Esophagus (tissue), 2 donors: Measurements from ENCODE around the gene DYNLL2. TPM values are rescaled to one million over a fixed set of nuclear protein-coding genes. Genes with fewer than 3 reads are reported as not detected.
"Not testable (repeated sequence)": the region's sequence is repeated elsewhere in the genome, so short reads cannot be mapped to it uniquely, and the experiment has no call there.

ENCODE experiments used
- H3K27ac ChIP-seq, 2 donors: one replicate each; pipeline ENCODE4 v1.5.1; 2013; ENCODE audit warnings: low read depth in 2 of 2, mild to moderate bottlenecking in 2 of 2, inconsistent platforms in 1 of 2, low read length in 1 of 2, moderate library complexity in 1 of 2
- H3K27me3 ChIP-seq, 2 donors: one replicate each; pipeline ENCODE4 v1.6.1; 2013; ENCODE audit warnings: low read length in 2 of 2, control low read depth in 1 of 2, mild to moderate bottlenecking in 1 of 2; ENCODE audit not compliant: insufficient read depth in 2 of 2, control insufficient read depth in 1 of 2
- H3K36me3 ChIP-seq, 2 donors: one replicate each; pipeline ENCODE4 v1.6.1; 2013; ENCODE audit warnings: low read length in 1 of 2; ENCODE audit not compliant: control insufficient read depth in 2 of 2, insufficient read depth in 2 of 2
- H3K4me1 ChIP-seq, 2 donors: one replicate each; pipeline ENCODE4 v1.6.1; 2013; ENCODE audit warnings: low read length in 1 of 2; ENCODE audit not compliant: control insufficient read depth in 2 of 2, insufficient read depth in 2 of 2
- H3K4me3 ChIP-seq, 2 donors: one replicate each; pipeline ENCODE4 v1.5.1; 2013; ENCODE audit warnings: low read length in 2 of 2, mild to moderate bottlenecking in 2 of 2, low read depth in 1 of 2, moderate library complexity in 1 of 2
- H3K9me3 ChIP-seq, 2 donors: one replicate each; pipeline ENCODE4 v1.6.1; 2013; ENCODE audit warnings: mild to moderate bottlenecking in 2 of 2, low read depth in 1 of 2, low read length in 1 of 2, moderate library complexity in 1 of 2; ENCODE audit not compliant: control insufficient read depth in 2 of 2, insufficient read depth in 1 of 2
- WGBS, 2 donors: extraction: QIAGEN DNeasy Blood & Tissue Kit; methylation state at CpG; one replicate each; pipeline ENCODE4 v1.1.7; 2013; 5-methylcytosine and 5-hydroxymethylcytosine counted together
- polyA plus RNA-seq, 2 donors: library from polyadenylated mRNA; stranded (reverse); fragments of 200-250 nt; gene quantifications; one replicate each; pipeline ENCODE4 v1.2.3, GENCODE V29; 2013
- donor health status: healthy with polysubstance abuse.
- donor health status: Bipolar disorder and iron deficiency.

DYNLL2 gene
- polyA plus RNA-seq, 2 donors, result 14.8 to 15.3 TPM

DNA sequence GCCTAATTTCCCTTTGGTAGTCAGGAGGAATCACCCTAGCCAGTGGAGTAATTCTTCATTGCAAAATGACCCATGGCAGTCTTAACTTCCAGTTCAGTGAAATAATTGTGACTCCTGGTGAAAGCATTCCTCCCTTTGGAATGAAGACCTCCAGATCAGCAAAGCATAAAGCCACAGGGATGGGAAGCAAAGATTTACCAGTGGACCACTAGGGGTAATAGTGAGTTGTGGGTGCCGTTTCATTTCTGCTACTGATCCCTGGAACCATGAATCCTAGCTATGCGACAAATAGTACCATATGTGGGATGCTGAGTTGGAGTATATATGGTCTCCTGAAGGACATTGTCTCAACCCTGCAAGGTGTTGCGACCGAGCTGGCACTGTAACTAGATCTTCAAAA, 13.7 kb downstream of the DYNLL2 start:
- Histone ChIP-seq H3K36me3 (peaks cover 5 to 9% of the 10 kb centered on the region in 2 donors), H3K4me1 (peaks cover 0 to 2% of the 10 kb centered on the region in 2 donors), H3K4me3 (no peak overlapping the region), H3K27ac (no peak overlapping the region), H3K9me3 (no peaks in the 10 kb centered on the region), H3K27me3 (no peaks in the 10 kb centered on the region)
- 72 to 88% methylated on average over 4 of the region's 4 CpGs for WGBS, 2 donors

DNA sequence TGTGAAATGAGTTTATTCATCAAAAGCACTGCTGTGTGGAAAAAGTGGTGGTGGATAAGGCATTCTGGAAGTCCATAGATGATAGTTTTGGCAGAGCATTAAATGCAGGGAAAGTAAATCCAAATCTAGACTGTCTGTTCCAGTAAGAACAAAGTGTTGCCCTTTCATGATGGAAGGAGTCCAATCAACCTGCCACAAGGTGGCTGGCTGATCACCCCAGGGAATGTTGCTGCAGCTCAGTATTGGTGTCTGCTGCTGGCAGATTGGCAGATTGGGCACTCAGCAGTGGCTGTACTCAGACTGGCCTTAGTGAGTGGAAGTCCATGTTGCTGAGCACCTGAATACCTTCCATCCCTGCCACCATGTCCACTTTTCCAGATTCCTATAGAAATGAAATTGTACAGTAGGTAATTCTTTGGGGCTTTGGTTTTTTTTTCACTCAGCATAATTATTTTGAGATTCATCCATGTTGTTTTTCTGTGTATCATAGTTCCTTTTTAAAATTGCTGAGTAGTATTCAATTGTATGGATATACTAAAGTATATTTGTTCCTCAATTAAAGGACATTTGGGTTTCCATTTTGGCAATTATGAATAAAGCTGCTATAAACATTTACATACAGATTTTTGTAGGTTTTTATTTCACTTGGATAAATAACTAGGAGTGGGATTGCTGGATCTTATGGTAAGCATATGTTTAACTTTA, 14.3 kb downstream of the DYNLL2 start:
- Histone ChIP-seq H3K4me1 (peaks cover 0 to under 1% of the 10 kb centered on the region in 2 donors), H3K27ac (no peak overlapping the region), H3K27me3 (no peaks in the 10 kb centered on the region), H3K4me3 (no peak overlapping the region), H3K9me3 (no peaks in the 10 kb centered on the region), H3K36me3 (peaks cover 0 to 3% of the 10 kb centered on the region in 2 donors)

GRCh38 chr17:58100506-58100905, 17.3 kb downstream of the DYNLL2 start:
- Histone ChIP-seq H3K27me3 (no peaks in the 10 kb centered on the region), H3K4me1 (no peaks in the 10 kb centered on the region), H3K27ac (no peak overlapping the region), H3K9me3 (no peaks in the 10 kb centered on the region), H3K4me3 (no peak overlapping the region), H3K36me3 (no peaks in the 10 kb centered on the region)

DNA sequence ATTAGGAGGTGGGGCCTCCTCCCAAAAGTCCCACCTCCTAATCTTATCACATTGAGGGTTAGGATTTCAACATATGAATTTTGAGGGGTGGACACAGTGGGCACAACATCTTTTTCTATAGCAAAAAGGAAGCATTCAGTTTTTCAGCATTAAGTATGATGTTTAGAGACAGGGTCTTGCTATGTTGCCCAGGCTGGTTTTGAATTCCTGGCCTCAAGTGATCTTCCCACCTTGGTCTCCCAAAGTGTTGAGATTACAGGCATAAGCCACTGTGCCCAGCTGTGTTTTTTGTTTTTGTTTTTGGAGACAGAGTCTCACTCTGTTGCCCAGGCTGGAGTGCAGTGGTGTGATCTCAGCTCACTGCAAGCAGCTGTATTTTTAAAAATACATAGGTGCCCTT, 18.7 kb downstream of the DYNLL2 start:
- not testable (repeated sequence) for H3K36me3 ChIP-seq, H3K27ac ChIP-seq, H3K9me3 ChIP-seq, H3K27me3 ChIP-seq, H3K4me3 ChIP-seq, H3K4me1 ChIP-seq

GRCh38 chr17:58105093-58105492, 21.9 kb downstream of the DYNLL2 start:
- Histone ChIP-seq H3K4me3 (no peak overlapping the region), H3K4me1 (no peaks in the 10 kb centered on the region), H3K9me3 (no peaks in the 10 kb centered on the region), H3K36me3 (no peaks in the 10 kb centered on the region), H3K27ac (no peak overlapping the region), H3K27me3 (no peaks in the 10 kb centered on the region)
- WGBS, 2 donors, result 95 to 96% methylated on average over 1 of the region's 1 CpG

DNA sequence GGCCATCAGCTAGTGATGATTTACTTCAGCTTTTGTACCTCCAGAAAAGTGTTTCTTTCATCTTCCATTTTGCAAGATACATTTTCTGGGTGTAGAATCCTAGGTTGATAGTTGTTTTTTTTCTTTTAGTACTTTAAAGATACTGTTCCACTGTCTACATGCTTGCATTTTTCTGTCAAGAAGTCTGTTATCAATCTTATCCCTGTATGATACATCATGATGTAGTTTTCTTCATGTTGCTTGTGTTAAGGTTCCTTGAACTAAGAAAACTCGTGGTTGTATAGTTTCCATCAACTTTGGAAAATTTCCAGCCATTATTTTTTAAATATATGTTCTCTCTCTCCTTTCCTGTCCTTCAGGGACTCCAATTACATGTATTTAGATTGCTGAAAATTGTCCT, 24.1 kb downstream of the DYNLL2 start:
- Histone ChIP-seq H3K27me3 (no peaks in the 10 kb centered on the region), H3K4me1 (no peaks in the 10 kb centered on the region), H3K27ac (no peak overlapping the region), H3K9me3 (no peaks in the 10 kb centered on the region), H3K36me3 (no peaks in the 10 kb centered on the region), H3K4me3 (no peak overlapping the region)
- WGBS, 2 donors, result 37 to 62% methylated on average over 1 of the region's 1 CpG

- H3K27ac ChIP-seq, result no peak overlapping the region
- no peaks in the 10 kb centered on the region for H3K4me1 ChIP-seq
- H3K36me3 ChIP-seq, result no peaks in the 10 kb centered on the region
- no peaks in the 10 kb centered on the region for H3K27me3 ChIP-seq
- 67 to 73% methylated on average over 1 of the region's 1 CpG for WGBS, 2 donors
- H3K4me3 ChIP-seq, result no peak overlapping the region
- no peaks in the 10 kb centered on the region for H3K9me3 ChIP-seq
Observed at GRCh38 chr17:58109197-58109596, 26.0 kb downstream of the DYNLL2 start.

DNA sequence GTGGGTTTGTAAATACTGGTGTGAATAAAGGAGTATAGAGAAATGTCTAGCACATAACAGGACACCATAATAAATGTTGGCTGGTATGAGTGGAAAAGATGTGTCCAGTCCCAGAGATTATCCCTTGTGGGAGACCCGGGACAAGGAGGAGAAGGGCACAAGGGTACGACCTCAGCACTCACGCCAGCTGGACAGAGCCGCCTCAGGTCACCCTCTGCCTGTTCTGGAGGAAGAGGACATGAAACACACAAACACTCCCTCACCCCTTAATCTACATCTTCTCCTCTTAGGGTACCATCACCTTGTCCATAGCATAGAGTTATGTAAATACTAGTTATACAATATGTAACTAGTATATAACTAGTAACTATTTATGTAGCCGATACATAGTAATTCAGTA, 26.8 kb downstream of the DYNLL2 start:
- no peaks in the 10 kb centered on the region for H3K9me3 ChIP-seq
- no peak overlapping the region for H3K27ac ChIP-seq
- H3K4me1 ChIP-seq, result no peaks in the 10 kb centered on the region
- no peaks in the 10 kb centered on the region for H3K27me3 ChIP-seq
- H3K4me3 ChIP-seq, result no peak overlapping the region
- H3K36me3 ChIP-seq, result no peaks in the 10 kb centered on the region
- WGBS, 2 donors, result 65 to 77% methylated on average over 5 of the region's 5 CpGs

DNA sequence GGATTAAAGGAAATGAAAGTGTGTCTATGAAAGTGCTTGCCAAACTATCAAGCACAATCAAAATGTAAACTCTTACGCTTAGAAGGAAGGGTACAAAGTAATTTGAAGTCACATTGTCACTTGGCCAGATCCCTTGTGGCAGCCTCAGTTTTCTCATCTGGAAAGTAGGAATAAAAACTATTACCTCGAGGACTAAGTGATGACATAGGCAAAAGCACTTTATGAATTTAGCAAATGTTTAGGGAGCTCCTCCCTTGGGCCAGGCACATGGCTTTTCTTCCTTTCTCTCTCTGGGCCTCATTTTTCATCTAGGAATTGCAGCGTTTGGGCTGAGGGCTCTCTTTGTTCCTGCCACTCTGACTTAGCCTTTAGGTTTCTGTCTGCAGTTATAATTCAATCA, 28.5 kb downstream of the DYNLL2 start:
- H3K36me3 ChIP-seq, result no peaks in the 10 kb centered on the region
- H3K27me3 ChIP-seq, result no peaks in the 10 kb centered on the region
- no peaks in the 10 kb centered on the region for H3K4me1 ChIP-seq
- no peak overlapping the region for H3K4me3 ChIP-seq
- whole genome bisulfite sequencing, 2 donors, result 59 to 71% methylated on average over 3 of the region's 3 CpGs
- H3K9me3 ChIP-seq, result no peaks in the 10 kb centered on the region
- H3K27ac ChIP-seq, result no peak overlapping the region

GRCh38 chr17:58112970-58113631, 29.9 kb downstream of the DYNLL2 start:
- H3K4me1 ChIP-seq, result no peaks in the 10 kb centered on the region
- H3K27ac ChIP-seq, result no peak overlapping the region
- no peaks in the 10 kb centered on the region for H3K36me3 ChIP-seq
- no peaks in the 10 kb centered on the region for H3K27me3 ChIP-seq
- 29 to 34% methylated on average over 17 of the region's 17 CpGs for WGBS, 2 donors
- peaks cover 0 to 2% of the 10 kb centered on the region in 2 donors for H3K9me3 ChIP-seq
- H3K4me3 ChIP-seq, result no peak overlapping the region
